Measurements from ENCODE around the gene CDH4.

- TF ChIP-seq EZH2 (IDR thresholded peaks at IDR 0.05; ENCODE audit: insufficient read depth, low read length), result no peak
- TF ChIP-seq, protein P1, sequence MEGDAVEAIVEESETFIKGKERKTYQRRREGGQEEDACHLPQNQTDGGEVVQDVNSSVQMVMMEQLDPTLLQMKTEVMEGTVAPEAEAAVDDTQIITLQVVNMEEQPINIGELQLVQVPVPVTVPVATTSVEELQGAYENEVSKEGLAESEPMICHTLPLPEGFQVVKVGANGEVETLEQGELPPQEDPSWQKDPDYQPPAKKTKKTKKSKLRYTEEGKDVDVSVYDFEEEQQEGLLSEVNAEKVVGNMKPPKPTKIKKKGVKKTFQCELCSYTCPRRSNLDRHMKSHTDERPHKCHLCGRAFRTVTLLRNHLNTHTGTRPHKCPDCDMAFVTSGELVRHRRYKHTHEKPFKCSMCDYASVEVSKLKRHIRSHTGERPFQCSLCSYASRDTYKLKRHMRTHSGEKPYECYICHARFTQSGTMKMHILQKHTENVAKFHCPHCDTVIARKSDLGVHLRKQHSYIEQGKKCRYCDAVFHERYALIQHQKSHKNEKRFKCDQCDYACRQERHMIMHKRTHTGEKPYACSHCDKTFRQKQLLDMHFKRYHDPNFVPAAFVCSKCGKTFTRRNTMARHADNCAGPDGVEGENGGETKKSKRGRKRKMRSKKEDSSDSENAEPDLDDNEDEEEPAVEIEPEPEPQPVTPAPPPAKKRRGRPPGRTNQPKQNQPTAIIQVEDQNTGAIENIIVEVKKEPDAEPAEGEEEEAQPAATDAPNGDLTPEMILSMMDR (IDR thresholded peaks at IDR 0.05; ENCODE audit: insufficient read depth, low read depth, low read length), result no peak
These were observed 524.5 kb downstream of the CDH4 start for GRCh38 chr20:61776491-61777075.

All from astrocyte (in vitro differentiated cells and primary cell).